Bronchial epithelial cell (primary cell): ENCODE data around the gene C9orf153. TPM values are rescaled to one million over a fixed set of nuclear protein-coding genes. Genes with fewer than 3 reads are reported as not detected.

Experiments used
- DNase-seq: peaks from one replicate; pipeline ENCODE4 v3.0.0-alpha.2; 2010; ENCODE audit warnings: low read depth
- FAIRE-seq: peaks from 2 replicates; lab custom pipeline; 2011; peaks lifted over from hg19 to GRCh38; lab: Jason Lieb, UNC
- H3K27me3 ChIP-seq: 2 replicates; pipeline ENCODE4 v1.5.1; 2011; ENCODE audit warnings: low read length; ENCODE audit not compliant: control insufficient read depth, insufficient read depth
- H3K36me3 ChIP-seq: 2 replicates; pipeline ENCODE4 v1.5.1; 2011; ENCODE audit warnings: low read length; ENCODE audit not compliant: control insufficient read depth, insufficient read depth
- H3K4me3 ChIP-seq: 2 replicates; pipeline ENCODE4 v1.5.1; 2011; ENCODE audit warnings: mild to moderate bottlenecking, low read depth, low read length, control low read depth
- total RNA-seq: library from RNA; depleted of rRNA; stranded (reverse); fragments of >200 nt; gene quantifications from 2 replicates; pipeline ENCODE4 v1.2.1, GENCODE V29; 2014
- TF ChIP-seq, protein P1 (sequence below): IDR thresholded peaks from 2 replicates; pipeline ENCODE4 v1.5.1; 2011; ENCODE audit warnings: mild to moderate bottlenecking, moderate library complexity, low read length, control low read depth, inconsistent platforms; ENCODE audit not compliant: insufficient read depth, severe bottlenecking

Gene C9orf153
- total RNA-seq, 1 donor from 2014 or later, result 0.26 TPM

DNA sequence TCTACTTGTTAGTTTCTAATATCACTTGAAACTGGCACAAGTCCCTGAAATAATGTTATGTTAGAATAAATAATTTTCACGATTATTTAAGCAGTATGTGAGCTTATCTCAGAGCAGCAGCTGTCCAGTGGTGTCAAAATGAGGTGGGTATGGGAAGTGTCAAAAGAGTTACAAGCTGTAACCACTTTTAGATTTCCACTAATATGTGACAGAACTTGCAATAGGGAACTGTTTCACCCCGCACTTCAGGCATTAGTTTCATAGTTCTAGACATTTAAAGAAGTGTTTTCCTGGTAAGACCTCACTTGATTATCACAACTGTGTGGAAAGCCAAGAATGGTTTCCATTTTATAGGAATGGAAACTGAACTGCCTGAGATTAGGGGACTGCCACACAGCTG is 25.8 kb upstream of the C9orf153 start:
- Histone ChIP-seq H3K36me3 (peaks cover 2% of the 10 kb centered on the region), H3K27me3 (no peaks in the 10 kb centered on the region), H3K4me3 (no peak overlapping the region)
- TF ChIP-seq, protein P1, sequence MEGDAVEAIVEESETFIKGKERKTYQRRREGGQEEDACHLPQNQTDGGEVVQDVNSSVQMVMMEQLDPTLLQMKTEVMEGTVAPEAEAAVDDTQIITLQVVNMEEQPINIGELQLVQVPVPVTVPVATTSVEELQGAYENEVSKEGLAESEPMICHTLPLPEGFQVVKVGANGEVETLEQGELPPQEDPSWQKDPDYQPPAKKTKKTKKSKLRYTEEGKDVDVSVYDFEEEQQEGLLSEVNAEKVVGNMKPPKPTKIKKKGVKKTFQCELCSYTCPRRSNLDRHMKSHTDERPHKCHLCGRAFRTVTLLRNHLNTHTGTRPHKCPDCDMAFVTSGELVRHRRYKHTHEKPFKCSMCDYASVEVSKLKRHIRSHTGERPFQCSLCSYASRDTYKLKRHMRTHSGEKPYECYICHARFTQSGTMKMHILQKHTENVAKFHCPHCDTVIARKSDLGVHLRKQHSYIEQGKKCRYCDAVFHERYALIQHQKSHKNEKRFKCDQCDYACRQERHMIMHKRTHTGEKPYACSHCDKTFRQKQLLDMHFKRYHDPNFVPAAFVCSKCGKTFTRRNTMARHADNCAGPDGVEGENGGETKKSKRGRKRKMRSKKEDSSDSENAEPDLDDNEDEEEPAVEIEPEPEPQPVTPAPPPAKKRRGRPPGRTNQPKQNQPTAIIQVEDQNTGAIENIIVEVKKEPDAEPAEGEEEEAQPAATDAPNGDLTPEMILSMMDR, result no peak
- no peak for FAIRE-seq
- no peak for DNase-seq

DNA sequence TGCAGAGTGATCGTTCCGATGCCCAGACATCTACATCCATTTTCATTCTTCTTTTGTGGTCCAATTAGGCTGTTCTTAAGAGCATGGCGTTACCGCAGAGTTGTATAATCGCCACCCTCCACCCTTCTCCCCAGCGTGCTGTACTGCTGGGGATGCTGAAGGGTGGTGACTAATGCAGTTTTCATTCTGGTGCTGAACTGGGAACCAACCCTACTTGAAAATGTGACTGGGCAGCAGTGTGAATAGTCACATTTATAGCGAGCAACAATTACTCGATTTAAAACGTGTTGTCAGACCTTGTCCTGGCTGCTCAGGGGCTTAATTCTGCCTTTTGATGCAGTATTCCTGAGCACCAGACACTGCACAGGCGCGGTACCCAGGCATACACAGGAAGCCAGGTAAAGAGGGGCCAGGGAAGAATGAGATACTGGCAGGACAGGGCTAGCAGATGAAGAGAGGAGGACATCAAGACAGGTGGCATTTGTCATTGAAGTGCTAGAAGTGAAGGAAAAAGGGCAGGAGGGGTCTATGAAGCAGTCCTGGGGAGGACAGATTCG is 23.6 kb upstream of the C9orf153 start:
- FAIRE-seq (peak; percentile 23), DNase-seq (peak; percentile 89)
- H3K4me3 ChIP-seq, result peak overlapping the region; percentile 61
- TF ChIP-seq, protein P1, result no peak
- H3K27me3 ChIP-seq, result no peaks in the 10 kb centered on the region
- peaks cover 2% of the 10 kb centered on the region for H3K36me3 ChIP-seq

GRCh38 chr9:86282077-86282978 is 22.9 kb upstream of the C9orf153 start, which contains the start of gene ISCA1:
Gene ISCA1 (minus strand): TSS chr9:86282538. CDS start chr9:86282458, 80 bp downstream.
- peaks cover 2% of the 10 kb centered on the region for H3K36me3 ChIP-seq
- H3K27me3 ChIP-seq, result no peaks in the 10 kb centered on the region
- TF ChIP-seq, protein P1, result no peak
- DNase-seq, result peak; percentile 36
- H3K4me3 ChIP-seq, result peak within 1 kb of the TSS; percentile 61
- no peak for FAIRE-seq

DNA sequence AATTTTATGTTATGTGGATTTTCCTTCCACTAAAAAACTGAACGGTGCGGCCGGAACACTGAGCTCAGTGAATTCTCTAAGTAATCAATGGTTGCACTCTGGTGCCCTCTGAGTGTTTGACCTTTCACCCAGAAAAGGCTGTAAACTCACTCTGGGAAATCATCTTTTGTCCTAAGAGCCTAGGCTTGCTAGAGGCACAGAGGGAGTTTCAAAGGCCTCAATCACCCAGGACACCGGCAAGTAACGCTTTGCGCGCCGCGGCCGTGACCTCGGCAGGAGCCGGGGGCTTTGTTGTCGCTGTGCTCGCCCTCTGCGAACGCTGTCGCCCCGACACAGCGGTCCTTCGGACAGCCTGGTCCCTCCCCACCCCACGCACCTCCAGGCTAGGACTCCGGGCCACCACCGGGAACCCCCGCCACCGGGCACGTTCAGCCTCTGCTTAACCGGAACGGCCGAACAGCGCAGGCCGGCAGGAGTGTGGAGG is 22.2 kb upstream of the C9orf153 start:
- Histone ChIP-seq H3K27me3 (no peaks in the 10 kb centered on the region), H3K4me3 (peak overlapping the region; percentile 61), H3K36me3 (peaks cover 2% of the 10 kb centered on the region)
- no peak for FAIRE-seq
- DNase-seq, result peak; percentile 26
- TF ChIP-seq, protein P1, result no peak

DNA sequence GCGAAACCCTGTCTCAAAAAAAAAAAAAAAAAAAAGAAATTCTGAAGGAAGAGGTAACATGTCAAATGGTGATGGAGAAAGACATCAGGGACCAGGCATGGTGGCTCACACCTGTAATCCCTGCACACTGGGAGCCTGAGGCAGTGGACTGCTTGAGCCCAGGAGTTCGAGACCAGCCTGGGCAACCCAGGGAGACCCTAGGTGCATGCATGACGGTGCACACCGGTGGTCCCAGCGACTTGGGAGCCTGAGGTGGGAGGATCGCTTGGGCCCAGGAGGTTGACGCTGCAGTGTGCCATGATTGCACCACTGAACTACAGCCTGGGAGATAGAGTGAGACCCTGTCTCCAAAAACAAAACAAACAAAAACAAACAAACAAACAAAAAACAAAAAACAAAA is 21.1 kb upstream of the C9orf153 start:
- no peak for DNase-seq
- TF ChIP-seq, protein P1, result no peak
- H3K4me3 ChIP-seq, result no peak overlapping the region
- no peak for FAIRE-seq
- H3K36me3 ChIP-seq, result peaks cover 2% of the 10 kb centered on the region
- no peaks in the 10 kb centered on the region for H3K27me3 ChIP-seq
